ENCODE measurements around the gene ANO6. TPM values are rescaled to one million over a fixed set of nuclear protein-coding genes. Genes with fewer than 3 reads are reported as not detected.

The ANO6 gene
- total RNA-seq, 3 donors from 2014 or later: 71.8 to 141 (median 76.5) TPM

DNA sequence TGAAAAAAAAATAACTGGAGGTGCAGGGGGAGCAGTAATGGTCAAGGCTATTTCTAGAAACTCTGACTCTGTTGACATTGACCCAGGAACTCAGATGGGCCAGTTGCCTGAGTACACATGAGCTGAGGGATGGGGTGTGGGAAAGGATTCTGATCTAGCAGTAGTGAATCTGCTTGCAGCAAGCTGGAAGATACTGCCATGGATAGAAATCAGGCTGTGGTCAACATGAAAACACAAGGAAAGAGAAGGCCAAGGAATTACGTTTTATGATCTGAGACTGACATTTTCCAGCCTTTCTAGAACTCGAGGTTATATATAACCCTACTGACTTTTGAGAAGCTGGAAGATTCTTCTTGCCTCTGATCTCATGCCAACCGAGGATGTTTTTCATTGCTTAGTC is 90.0 kb downstream of the ANO6 start:
- Histone ChIP-seq H3K4me1 (no peaks in the 10 kb centered on the region), H3K4me3 (no peak overlapping the region), H3K9me3 (no peaks in the 10 kb centered on the region), H3K36me3 (no peaks in the 10 kb centered on the region), H3K27me3 (no peaks in the 10 kb centered on the region), H3K27ac (peak overlapping the region; percentile 56 to 64)
- DNase-seq (ENCODE audit: low spot score in 2 of 2): peak; percentile 29 to 56
- intact Hi-C loops (cut with DNase I; ENCODE audit: low total_unique reads): no loop called here
- no peak for TF ChIP-seq CTCF (IDR thresholded peaks at IDR 0.05)
- TF ChIP-seq POLR2AphosphoS5 (IDR thresholded peaks at IDR 0.05): peak in 1 of 3 donors; percentile 91
- no peak for TF ChIP-seq POLR2A (IDR thresholded peaks at IDR 0.05)

- Histone ChIP-seq H3K9me3 (no peaks in the 10 kb centered on the region), H3K4me3 (no peak overlapping the region), H3K27me3 (no peaks in the 10 kb centered on the region), H3K27ac (peak overlapping the region; percentile 34 to 58), H3K36me3 (no peaks in the 10 kb centered on the region), H3K4me1 (no peaks in the 10 kb centered on the region)
- intact Hi-C loops (cut with DNase I; ENCODE audit: low total_unique reads): loop anchor here (5.0 kb wide), 1 partner anchor 52 kb away; no protein-coding TSS in a partner anchor
- no peak for TF ChIP-seq POLR2A (IDR thresholded peaks at IDR 0.05)
- peak in 1 of 3 donors; percentile 72 for TF ChIP-seq POLR2AphosphoS5 (IDR thresholded peaks at IDR 0.05)
- peak in 1 of 3 donors; percentile 15 for TF ChIP-seq CTCF (IDR thresholded peaks at IDR 0.05)
- DNase-seq (ENCODE audit: low spot score in 2 of 2): no peak
Measured at GRCh38 chr12:45309836-45310626, 94.1 kb downstream of the ANO6 start.

GRCh38 chr12:45310627-45310968 is 94.7 kb downstream of the ANO6 start:
- no peak for DNase-seq (ENCODE audit: low spot score in 2 of 2)
- Histone ChIP-seq H3K27ac (peak overlapping the region; percentile 34 to 58), H3K36me3 (no peaks in the 10 kb centered on the region), H3K27me3 (no peaks in the 10 kb centered on the region), H3K9me3 (no peaks in the 10 kb centered on the region), H3K4me3 (no peak overlapping the region), H3K4me1 (no peaks in the 10 kb centered on the region)
- intact Hi-C loops (cut with DNase I; ENCODE audit: low total_unique reads): loop anchor here (5.0 kb wide), 1 partner anchor 52 kb away; no protein-coding TSS in a partner anchor
- TF ChIP-seq POLR2A (IDR thresholded peaks at IDR 0.05): no peak
- TF ChIP-seq CTCF (IDR thresholded peaks at IDR 0.05): no peak
- TF ChIP-seq POLR2AphosphoS5 (IDR thresholded peaks at IDR 0.05): no peak

DNA sequence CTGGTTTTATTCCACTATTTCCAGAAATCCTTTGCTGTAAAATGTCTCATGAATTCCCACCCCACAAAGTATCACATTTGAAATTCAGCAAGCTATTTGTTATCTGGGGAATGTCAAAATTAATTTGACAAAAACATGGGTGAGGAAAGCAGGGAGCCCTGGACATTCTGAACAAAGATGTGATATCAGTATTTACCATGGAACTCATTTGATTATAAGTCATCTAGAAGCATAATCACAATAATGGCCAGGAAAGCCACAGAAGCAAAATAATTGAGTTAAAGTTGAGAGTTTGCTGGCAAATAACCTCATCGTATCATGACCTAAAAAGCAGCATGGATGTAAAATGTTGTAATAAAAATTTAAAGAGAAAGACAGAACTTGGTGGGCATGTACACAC is 96.1 kb downstream of the ANO6 start:
- H3K4me1 ChIP-seq: no peaks in the 10 kb centered on the region
- intact Hi-C loops (cut with DNase I; ENCODE audit: low total_unique reads): loop anchor here (5.0 kb wide), 1 partner anchor 50 kb away; no protein-coding TSS in a partner anchor
- no peaks in the 10 kb centered on the region for H3K27me3 ChIP-seq
- no peak for DNase-seq (ENCODE audit: low spot score in 2 of 2)
- no peaks in the 10 kb centered on the region for H3K36me3 ChIP-seq
- H3K9me3 ChIP-seq: no peaks in the 10 kb centered on the region
- H3K4me3 ChIP-seq: no peak overlapping the region
- no peak overlapping the region for H3K27ac ChIP-seq
- TF ChIP-seq CTCF (IDR thresholded peaks at IDR 0.05): no peak
- no peak for TF ChIP-seq POLR2A (IDR thresholded peaks at IDR 0.05)
- TF ChIP-seq POLR2AphosphoS5 (IDR thresholded peaks at IDR 0.05): no peak

DNA sequence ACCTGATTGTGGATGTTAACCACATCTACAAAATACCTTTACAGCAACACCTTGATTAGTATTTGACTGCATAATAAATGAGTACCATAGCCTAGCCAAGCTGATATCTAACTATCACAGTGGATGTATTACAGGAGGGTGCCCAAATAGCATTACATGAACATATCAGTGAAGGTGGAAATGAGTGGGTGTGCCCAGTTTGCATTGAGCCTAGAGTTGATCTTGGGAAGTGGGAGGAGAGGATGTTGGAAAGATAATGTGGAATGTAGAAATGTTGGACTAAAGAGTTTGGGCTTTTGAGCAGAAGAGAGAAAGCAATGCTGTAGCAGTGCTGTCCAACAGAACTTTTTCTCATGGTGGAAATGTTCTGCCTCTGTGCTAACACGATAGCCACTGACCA is 98.9 kb downstream of the ANO6 start:
- H3K4me1 ChIP-seq: no peaks in the 10 kb centered on the region
- intact Hi-C loops (cut with DNase I; ENCODE audit: low total_unique reads): loop anchor here (5.0 kb wide), 1 partner anchor 48 kb away; no protein-coding TSS in a partner anchor
- H3K27me3 ChIP-seq: no peaks in the 10 kb centered on the region
- H3K4me3 ChIP-seq: no peak overlapping the region
- no peak overlapping the region for H3K27ac ChIP-seq
- TF ChIP-seq CTCF (IDR thresholded peaks at IDR 0.05) (no peak), POLR2A (IDR thresholded peaks at IDR 0.05) (no peak), POLR2AphosphoS5 (IDR thresholded peaks at IDR 0.05) (no peak)
- no peaks in the 10 kb centered on the region for H3K9me3 ChIP-seq
- no peak for DNase-seq (ENCODE audit: low spot score in 2 of 2)
- H3K36me3 ChIP-seq: no peaks in the 10 kb centered on the region

Measured in breast epithelium (tissue), 4 donors.